DOHH2 (cell line): ENCODE measurements around the gene TEX261.

Experiments
- CTCF ChIP-seq: fragments of 200-600 bp; sonication (generic); IDR thresholded peaks from one replicate; pipeline ENCODE4 v1.5.1; 2014; ENCODE audit warnings: antibody characterized with exemption, mild to moderate bottlenecking, low read depth, low read length; ENCODE audit not compliant: poor library complexity, severe bottlenecking
- EZH2phosphoT487 ChIP-seq: fragments of 200-600 bp; sonication (generic); IDR thresholded peaks from 2 replicates; pipeline ENCODE4 v1.6.1; 2017; ENCODE audit warnings: borderline replicate concordance, mild to moderate bottlenecking, antibody characterized with exemption, low read length, moderate library complexity, mixed read lengths

- no peak for TF ChIP-seq CTCF
- no peak for TF ChIP-seq EZH2phosphoT487
Measured at GRCh38 chr2:71003966-71004755, 9.5 kb upstream of the TEX261 start.
